WTC11 (cell line): ENCODE results near the gene GIGYF2. TPM values are rescaled to one million over a fixed set of nuclear protein-coding genes. Genes with fewer than 3 reads are reported as not detected.

Source experiments
- ATAC-seq: fragments of 200-7000 bp; cut with Tn5 transposase; 2 replicates; pipeline ENCODE4 v1.10.0; 2021; ENCODE audit warnings: mild to moderate bottlenecking, moderate library complexity
- CTCF ChIA-PET: fragments of 300-600 bp; sonication (Branson Sonifier 250); formaldehyde crosslinking; loops from one replicate; lab custom pipeline; 2021; ENCODE audit warnings: antibody characterized with exemption; lab: Charles Lee
- POLR2A ChIA-PET: fragments of 350-600 bp; sonication (Branson Sonifier 250); formaldehyde crosslinking; loops from one replicate; lab custom pipeline; 2021; ENCODE audit warnings: antibody characterized with exemption; lab: Charles Lee
- DNase-seq: peaks from one replicate; pipeline ENCODE4 v3.0.0; 2021; ENCODE audit warnings: low spot score
- H3K27ac Mint-ChIP-seq: 2 replicates; pipeline ENCODE4 v1.8.0; 2021; ENCODE audit warnings: mixed read lengths
- H3K27me3 Mint-ChIP-seq: 2 replicates; pipeline ENCODE4 v1.8.0; 2021; ENCODE audit warnings: low read depth, mild to moderate bottlenecking, moderate library complexity, mixed read lengths
- H3K36me3 Mint-ChIP-seq: 2 replicates; pipeline ENCODE4 v1.8.0; 2021; ENCODE audit warnings: mixed read lengths
- H3K4me1 Mint-ChIP-seq: 2 replicates; pipeline ENCODE4 v1.8.0; 2022; ENCODE audit warnings: mixed read lengths
- H3K4me3 Mint-ChIP-seq: 2 replicates; pipeline ENCODE4 v1.8.0; 2021; ENCODE audit warnings: mild to moderate bottlenecking, moderate library complexity, mixed read lengths
- H3K9me3 Mint-ChIP-seq: 2 replicates; pipeline ENCODE4 v1.8.0; 2021; ENCODE audit warnings: mixed read lengths
- E2F1 ChIP-seq: sonication (generic); formaldehyde crosslinking; IDR thresholded peaks from 2 replicates; pipeline ENCODE4 v1.8.0; 2022; ENCODE audit warnings: mild to moderate bottlenecking, missing genetic modification reagents
- E2F4 ChIP-seq: sonication (generic); formaldehyde crosslinking; IDR thresholded peaks from 2 replicates; pipeline ENCODE4 v1.8.1; 2022; ENCODE audit warnings: low read depth, mild to moderate bottlenecking, moderate library complexity, missing genetic modification reagents, borderline replicate concordance
- HMGXB4 ChIP-seq: sonication (generic); formaldehyde crosslinking; IDR thresholded peaks from 2 replicates; pipeline ENCODE4 v1.8.1; 2023; ENCODE audit warnings: mild to moderate bottlenecking, moderate library complexity, missing genetic modification reagents
- NFATC4 ChIP-seq: fragments of 250-450 bp; sonication (Bioruptor Pico); IDR thresholded peaks from 2 replicates; pipeline ENCODE4 v1.9.0; 2021; ENCODE audit warnings: mild to moderate bottlenecking
- NFYB ChIP-seq: sonication (generic); formaldehyde crosslinking; conservative IDR thresholded peaks from 2 replicates; pipeline ENCODE4 v1.8.0; 2022; ENCODE audit warnings: low read depth, missing genetic modification reagents
- PRDM15 ChIP-seq: sonication (generic); formaldehyde crosslinking; IDR thresholded peaks from 2 replicates; pipeline ENCODE4 v1.8.0; 2022; ENCODE audit warnings: missing genetic modification reagents
- TEAD4 ChIP-seq: sonication (generic); formaldehyde crosslinking; IDR thresholded peaks from 2 replicates; pipeline ENCODE4 v1.8.0; 2022; ENCODE audit warnings: mild to moderate bottlenecking, missing genetic modification reagents
- ZBTB21 ChIP-seq: sonication (generic); formaldehyde crosslinking; IDR thresholded peaks from 2 replicates; pipeline ENCODE4 v1.8.1; 2023; ENCODE audit warnings: mild to moderate bottlenecking, missing genetic modification reagents, borderline replicate concordance
- ZBTB43 ChIP-seq: sonication (generic); formaldehyde crosslinking; IDR thresholded peaks from 2 replicates; pipeline ENCODE4 v1.8.1; 2023; ENCODE audit warnings: mild to moderate bottlenecking, missing genetic modification reagents
- ZNF416 ChIP-seq: fragments of 250-450 bp; sonication (Bioruptor Pico); IDR thresholded peaks from 2 replicates; pipeline ENCODE4 v1.9.0; 2021; ENCODE audit warnings: mild to moderate bottlenecking, inconsistent platforms
- ZNF512 ChIP-seq: sonication (generic); formaldehyde crosslinking; IDR thresholded peaks from 2 replicates; pipeline ENCODE4 v1.8.1; 2022; ENCODE audit warnings: missing genetic modification reagents, borderline replicate concordance
- ZNF671 ChIP-seq: fragments of 250-450 bp; sonication (Bioruptor Pico); IDR thresholded peaks from 2 replicates; pipeline ENCODE4 v1.8.0; 2021; ENCODE audit warnings: mild to moderate bottlenecking
- ZSCAN18 ChIP-seq: fragments of 250-450 bp; sonication (Bioruptor Pico); IDR thresholded peaks from 2 replicates; pipeline ENCODE4 v2.1.2; 2022; ENCODE audit warnings: mild to moderate bottlenecking, moderate library complexity
- total RNA-seq: library from RNA; stranded (reverse); gene quantifications from 3 replicates; pipeline ENCODE4 v1.2.3, GENCODE V29; 2021

GIGYF2 gene
- total RNA-seq, 1 experiment from 2014 or later = 53.1 TPM

- TF ChIP-seq E2F1 (CRISPR knock-in tag) (no peak), NFYB (CRISPR knock-in tag) (no peak), ZNF416 (CRISPR knock-in tag) (no peak), ZBTB43 (CRISPR knock-in tag) (no peak), NFATC4 (CRISPR knock-in tag) (no peak), PRDM15 (CRISPR knock-in tag) (no peak), ZNF512 (no peak), ZBTB21 (CRISPR knock-in tag) (no peak), E2F4 (CRISPR knock-in tag) (no peak), ZNF671 (CRISPR knock-in tag) (no peak), HMGXB4 (no peak), ZSCAN18 (CRISPR knock-in tag) (no peak), TEAD4 (CRISPR knock-in tag) (no peak)
- TF ChIP-seq, all 79 proteins: peak for 0
- POLR2A ChIA-PET = no interaction called here
These were observed 64.3 kb downstream of the GIGYF2 start for GRCh38 chr2:232761301-232761907.

More at GRCh38 chr2:232761301-232761907, 64.3 kb downstream of the GIGYF2 start:
- ATAC-seq (peak; percentile 34; the same call in 1 of the 2 replicates), DNase-seq (no peak)
- Mint-ChIP-seq H3K36me3 (peaks cover 29% of the 10 kb centered on the region), H3K4me3 (no peak overlapping the region), H3K27ac (no peak overlapping the region), H3K4me1 (no peaks in the 10 kb centered on the region), H3K27me3 (no peaks in the 10 kb centered on the region; the same call in 1 of the 2 replicates), H3K9me3 (no peaks in the 10 kb centered on the region)
- CTCF ChIA-PET = interaction anchor here (0.6 kb wide), 1 partner anchor 23 kb away, joined by 4 read pairs; no protein-coding TSS in a partner anchor
